Thyroid gland (tissue), 4 donors: ENCODE data around the gene TH.

Experiments used
- POLR2A ChIP-seq, 2 donors: fragments of 450-650 bp; IDR thresholded peaks; one replicate each; pipeline ENCODE4 v1.6.1; 2017; ENCODE audit warnings: antibody characterized with exemption in 2 of 2, mild to moderate bottlenecking in 2 of 2, moderate library complexity in 1 of 2
- TF ChIP-seq, protein P1 (sequence below), 6 experiments: fragments of 200-600 bp in 3 of 6; fragments of 450-650 bp in 3 of 6; sonication (generic) in 3 of 6; IDR thresholded peaks; one replicate each; pipeline ENCODE4 v1.5.1; 2016 to 2019; ENCODE audit warnings: antibody characterized with exemption in 6 of 6, mild to moderate bottlenecking in 2 of 6, inconsistent platforms in 1 of 6, moderate library complexity in 1 of 6

DNA sequence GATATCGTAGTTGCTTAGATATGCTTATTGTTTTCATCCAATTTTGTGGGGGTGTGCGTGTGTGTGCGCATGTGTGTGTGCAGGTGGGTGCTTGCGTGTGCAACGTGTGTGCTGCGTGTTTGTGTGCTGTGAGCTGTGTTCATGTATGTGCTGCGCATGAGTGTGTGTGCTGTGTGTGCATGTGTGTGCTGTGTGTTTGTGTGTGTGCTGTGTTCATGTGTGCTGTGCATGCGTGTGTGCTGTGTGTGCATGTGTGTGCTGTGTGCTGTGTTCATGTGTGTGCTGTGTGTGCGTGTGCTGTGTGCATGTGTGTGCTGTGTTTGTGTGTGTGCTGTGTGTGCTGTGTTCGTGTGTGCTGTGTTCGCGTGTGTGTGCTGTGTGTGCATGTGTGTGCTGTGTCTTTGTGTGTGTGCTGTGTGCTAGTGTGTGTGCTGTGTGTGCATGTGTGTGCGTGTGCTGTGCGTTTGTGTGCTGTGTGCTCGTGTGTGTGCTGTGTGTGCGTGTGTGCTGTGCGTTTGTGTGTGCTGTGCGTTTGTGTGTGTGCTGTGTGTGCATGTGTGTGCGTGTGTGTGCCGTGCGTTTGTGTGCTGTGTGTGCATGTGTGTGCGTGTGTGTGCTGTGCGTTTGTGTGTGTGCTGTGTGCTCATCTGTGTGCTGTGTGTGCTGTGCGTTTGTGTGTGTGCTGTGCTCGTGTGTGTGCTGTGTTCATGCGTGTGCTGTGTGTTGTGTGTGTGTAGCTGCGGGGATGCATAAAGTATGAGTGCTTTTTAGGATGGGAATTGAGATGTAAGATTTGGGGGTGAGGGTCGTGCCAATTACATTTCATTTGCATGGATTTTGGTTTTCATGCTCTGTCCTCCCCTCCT lies 40.0 kb downstream of the TH start:
- TF ChIP-seq, protein P1, sequence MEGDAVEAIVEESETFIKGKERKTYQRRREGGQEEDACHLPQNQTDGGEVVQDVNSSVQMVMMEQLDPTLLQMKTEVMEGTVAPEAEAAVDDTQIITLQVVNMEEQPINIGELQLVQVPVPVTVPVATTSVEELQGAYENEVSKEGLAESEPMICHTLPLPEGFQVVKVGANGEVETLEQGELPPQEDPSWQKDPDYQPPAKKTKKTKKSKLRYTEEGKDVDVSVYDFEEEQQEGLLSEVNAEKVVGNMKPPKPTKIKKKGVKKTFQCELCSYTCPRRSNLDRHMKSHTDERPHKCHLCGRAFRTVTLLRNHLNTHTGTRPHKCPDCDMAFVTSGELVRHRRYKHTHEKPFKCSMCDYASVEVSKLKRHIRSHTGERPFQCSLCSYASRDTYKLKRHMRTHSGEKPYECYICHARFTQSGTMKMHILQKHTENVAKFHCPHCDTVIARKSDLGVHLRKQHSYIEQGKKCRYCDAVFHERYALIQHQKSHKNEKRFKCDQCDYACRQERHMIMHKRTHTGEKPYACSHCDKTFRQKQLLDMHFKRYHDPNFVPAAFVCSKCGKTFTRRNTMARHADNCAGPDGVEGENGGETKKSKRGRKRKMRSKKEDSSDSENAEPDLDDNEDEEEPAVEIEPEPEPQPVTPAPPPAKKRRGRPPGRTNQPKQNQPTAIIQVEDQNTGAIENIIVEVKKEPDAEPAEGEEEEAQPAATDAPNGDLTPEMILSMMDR (IDR thresholded peaks at IDR 0.05): no peak
- TF ChIP-seq POLR2A (IDR thresholded peaks at IDR 0.05): no peak
